ENCODE measurements around the gene APPBP2.
A peak's percentile ranks its signal among the peaks of the same experiment; 100 is the strongest.
"Not testable (repeated sequence)": the region's sequence is repeated elsewhere in the genome, so short reads cannot be mapped to it uniquely, and the experiment has no call there.

APPBP2 gene

GRCh38 chr17:60435244-60436167 is 90.5 kb downstream of the APPBP2 start:
- peak in 1 of 2 donors; percentile 34 for DNase-seq (ENCODE audit: low read depth in 2 of 2)

- DNase-seq (ENCODE audit: low read depth in 2 of 2): not testable (repeated sequence)
Observed at GRCh38 chr17:60433021-60433997, 92.7 kb downstream of the APPBP2 start.

- DNase-seq (ENCODE audit: low read depth in 2 of 2): not testable (repeated sequence)
Observed at GRCh38 chr17:60430561-60430960, 95.5 kb downstream of the APPBP2 start.

GRCh38 chr17:60428491-60428890 is 97.6 kb downstream of the APPBP2 start:
- not testable (repeated sequence) for DNase-seq (ENCODE audit: low read depth in 2 of 2)

GRCh38 chr17:60426596-60426995 is 99.4 kb downstream of the APPBP2 start:
- DNase-seq (ENCODE audit: low read depth in 2 of 2): no peak

- DNase-seq (ENCODE audit: low read depth in 2 of 2): no peak
Observed at GRCh38 chr17:60425626-60426025, 100.4 kb downstream of the APPBP2 start.

- DNase-seq (ENCODE audit: low read depth in 2 of 2): no peak
Observed at GRCh38 chr17:60423865-60424264, 102.2 kb downstream of the APPBP2 start.

- DNase-seq (ENCODE audit: low read depth in 2 of 2): no peak
Observed at GRCh38 chr17:60422162-60422665, 103.8 kb downstream of the APPBP2 start, which contains the start of gene CHCT1. Gene CHCT1 (plus strand): TSS chr17:60422489. CDS start chr17:60422593, 104 bp downstream.

- DNase-seq (ENCODE audit: low read depth in 2 of 2): peak; percentile 45 to 69
Observed at GRCh38 chr17:60421273-60422161, 104.5 kb downstream of the APPBP2 start.

GRCh38 chr17:60419875-60420274 is 106.2 kb downstream of the APPBP2 start:
- DNase-seq (ENCODE audit: low read depth in 2 of 2): not testable (repeated sequence)

- DNase-seq (ENCODE audit: low read depth in 2 of 2): not testable (repeated sequence)
Observed at GRCh38 chr17:60419003-60419402, 107.0 kb downstream of the APPBP2 start.

- DNase-seq (ENCODE audit: low read depth in 2 of 2): no peak
Observed at GRCh38 chr17:60416368-60416925, 109.6 kb downstream of the APPBP2 start.

- DNase-seq (ENCODE audit: low read depth in 2 of 2): no peak
Observed at GRCh38 chr17:60415146-60415545, 110.9 kb downstream of the APPBP2 start.

- DNase-seq (ENCODE audit: low read depth in 2 of 2): no peak
Observed at GRCh38 chr17:60412701-60413100, 113.3 kb downstream of the APPBP2 start.

GRCh38 chr17:60410001-60410400 is 116.0 kb downstream of the APPBP2 start:
- DNase-seq (ENCODE audit: low read depth in 2 of 2): no peak

GRCh38 chr17:60406887-60407286 is 119.2 kb downstream of the APPBP2 start:
- DNase-seq (ENCODE audit: low read depth in 2 of 2): no peak

GRCh38 chr17:60403962-60404361 is 122.1 kb downstream of the APPBP2 start:
- no peak for DNase-seq (ENCODE audit: low read depth in 2 of 2)

- no peak for DNase-seq (ENCODE audit: low read depth in 2 of 2)
Observed at GRCh38 chr17:60403523-60403810, 122.6 kb downstream of the APPBP2 start.

- DNase-seq (ENCODE audit: low read depth in 2 of 2): no peak
Observed at GRCh38 chr17:60401819-60402218, 124.2 kb downstream of the APPBP2 start.

- no peak for DNase-seq (ENCODE audit: low read depth in 2 of 2)
Observed at GRCh38 chr17:60398227-60398959, 127.6 kb downstream of the APPBP2 start.

Data from stimulated activated CD8-positive, alpha-beta memory T cell treated with anti-CD3 and anti-CD28 coated beads, Interleukin-7, amount 100 ng/mL, for 4 hours (primary cell).